Measurements from ENCODE around the gene PHF2.

PHF2 gene

GRCh38 chr9:93645921-93646639 lies 69.7 kb downstream of the PHF2 start:
- DNase-seq: peak in 1 of 2 donors; percentile 64
- TF ChIP-seq CTCF (IDR thresholded peaks at IDR 0.05): no peak
- intact Hi-C loops (cut with DNase I; ENCODE audit: low total_unique reads): no loop called here
- H3K4me1 ChIP-seq: peaks cover 0 to 19% (median 0%) of the 10 kb centered on the region in 4 donors
- no peak overlapping the region for H3K27ac ChIP-seq
- no peaks in the 10 kb centered on the region for H3K27me3 ChIP-seq
- H3K4me3 ChIP-seq: no peak overlapping the region
- H3K36me3 ChIP-seq: peaks cover 55 to 79% (median 79%) of the 10 kb centered on the region in 3 donors
- H3K9me3 ChIP-seq: no peaks in the 10 kb centered on the region

GRCh38 chr9:93646640-93647178 lies 70.3 kb downstream of the PHF2 start:
- peak in 1 of 2 donors; percentile 48 for DNase-seq

GRCh38 chr9:93648181-93648580 lies 71.8 kb downstream of the PHF2 start:
- Histone ChIP-seq H3K4me3 (no peak overlapping the region), H3K9me3 (no peaks in the 10 kb centered on the region), H3K36me3 (peaks cover 69 to 97% (median 95%) of the 10 kb centered on the region in 3 donors), H3K4me1 (peaks cover 0 to 3% (median 0%) of the 10 kb centered on the region in 4 donors), H3K27ac (no peak overlapping the region), H3K27me3 (no peaks in the 10 kb centered on the region)
- intact Hi-C loops (cut with DNase I; ENCODE audit: low total_unique reads): no loop called here
- peak in 1 of 2 donors; percentile 33 for DNase-seq
- TF ChIP-seq CTCF (IDR thresholded peaks at IDR 0.05): no peak

More at GRCh38 chr9:93646640-93647178, 70.3 kb downstream of the PHF2 start:
- Histone ChIP-seq H3K4me3 (no peak overlapping the region), H3K36me3 (peaks cover 60 to 86% (median 85%) of the 10 kb centered on the region in 3 donors), H3K27me3 (no peaks in the 10 kb centered on the region), H3K9me3 (no peaks in the 10 kb centered on the region), H3K4me1 (peaks cover 0 to 12% (median 0%) of the 10 kb centered on the region in 4 donors), H3K27ac (no peak overlapping the region)
- TF ChIP-seq CTCF (IDR thresholded peaks at IDR 0.05): no peak
- intact Hi-C loops (cut with DNase I; ENCODE audit: low total_unique reads): no loop called here

GRCh38 chr9:93648836-93649235 lies 72.5 kb downstream of the PHF2 start:
- no peaks in the 10 kb centered on the region for H3K4me1 ChIP-seq
- no peaks in the 10 kb centered on the region for H3K9me3 ChIP-seq
- no peak overlapping the region for H3K4me3 ChIP-seq
- H3K36me3 ChIP-seq: peaks cover 72 to 97% (median 95%) of the 10 kb centered on the region in 3 donors
- TF ChIP-seq CTCF (IDR thresholded peaks at IDR 0.05): no peak
- intact Hi-C loops (cut with DNase I; ENCODE audit: low total_unique reads): no loop called here
- peak in 1 of 2 donors; percentile 54 for DNase-seq
- no peaks in the 10 kb centered on the region for H3K27me3 ChIP-seq
- no peak overlapping the region for H3K27ac ChIP-seq

GRCh38 chr9:93649610-93650261 lies 73.4 kb downstream of the PHF2 start:
- no peak for TF ChIP-seq CTCF (IDR thresholded peaks at IDR 0.05)
- intact Hi-C loops (cut with DNase I; ENCODE audit: low total_unique reads): no loop called here
- H3K36me3 ChIP-seq: peaks cover 78 to 97% (median 95%) of the 10 kb centered on the region in 3 donors
- H3K27ac ChIP-seq: no peak overlapping the region
- H3K4me3 ChIP-seq: no peak overlapping the region
- H3K9me3 ChIP-seq: no peaks in the 10 kb centered on the region
- no peak for DNase-seq
- no peaks in the 10 kb centered on the region for H3K4me1 ChIP-seq
- no peaks in the 10 kb centered on the region for H3K27me3 ChIP-seq

All from tibial artery (tissue), 4 donors.